GM12801 (cell line): ENCODE results near the gene DOCK1.

Experiments used
- CTCF ChIP-seq: IDR thresholded peaks from one replicate; pipeline ENCODE4 v1.5.1; 2011; ENCODE audit warnings: control low read depth; ENCODE audit not compliant: insufficient read length; ENCODE audit errors: extremely low read depth

DOCK1 gene

GRCh38 chr10:127472976-127473375 lies 567.7 kb downstream of the DOCK1 start:
- TF ChIP-seq CTCF: no peak

GRCh38 chr10:127474501-127474900 lies 569.3 kb downstream of the DOCK1 start:
- TF ChIP-seq CTCF: no peak

GRCh38 chr10:127485153-127485857 lies 580.1 kb downstream of the DOCK1 start:
- TF ChIP-seq CTCF: no peak

- TF ChIP-seq CTCF: no peak
Measured at GRCh38 chr10:127486355-127486754, 581.1 kb downstream of the DOCK1 start.

- TF ChIP-seq CTCF: no peak
Measured at GRCh38 chr10:127492607-127493250, 587.5 kb downstream of the DOCK1 start.

GRCh38 chr10:127496035-127496434 lies 590.8 kb downstream of the DOCK1 start:
- no peak for TF ChIP-seq CTCF

GRCh38 chr10:127497685-127498084 lies 592.5 kb downstream of the DOCK1 start:
- TF ChIP-seq CTCF: no peak
